HK-2 (cell line): ENCODE measurements around the gene CHRM4.
"Not testable (repeated sequence)": the region's sequence is repeated elsewhere in the genome, so short reads cannot be mapped to it uniquely, and the experiment has no call there.

ENCODE experiments used
- DNase-seq: peaks from one replicate; pipeline ENCODE4 v3.0.0-alpha.2; 2018; ENCODE audit not compliant: unreplicated experiment

The CHRM4 gene

GRCh38 chr11:46381819-46382645, 9.5 kb downstream of the CHRM4 start:
- peak; percentile 38 for DNase-seq

- no peak for DNase-seq
Observed at GRCh38 chr11:46381048-46381818, 10.3 kb downstream of the CHRM4 start, which contains the start of gene MDK. Gene MDK (plus strand): TSS chr11:46381669. CDS start chr11:46382058, 389 bp downstream.

- peak; percentile 54 for DNase-seq
Observed at GRCh38 chr11:46380340-46381047, 11.1 kb downstream of the CHRM4 start.

- DNase-seq, result not testable (repeated sequence)
Observed at GRCh38 chr11:46379482-46380293, 11.9 kb downstream of the CHRM4 start.

GRCh38 chr11:46378811-46379481, 12.6 kb downstream of the CHRM4 start:
- DNase-seq, result no peak

- no peak for DNase-seq
Observed at GRCh38 chr11:46378296-46378695, 13.3 kb downstream of the CHRM4 start.

- no peak for DNase-seq
Observed at GRCh38 chr11:46377831-46378230, 13.7 kb downstream of the CHRM4 start.

- DNase-seq, result no peak
Observed at GRCh38 chr11:46377290-46377689, 14.3 kb downstream of the CHRM4 start.

- DNase-seq, result no peak
Observed at GRCh38 chr11:46376258-46377050, 15.1 kb downstream of the CHRM4 start.

- DNase-seq, result no peak
Observed at GRCh38 chr11:46375392-46376101, 16.0 kb downstream of the CHRM4 start.

GRCh38 chr11:46374815-46375214, 16.8 kb downstream of the CHRM4 start:
- no peak for DNase-seq

GRCh38 chr11:46373787-46374740, 17.5 kb downstream of the CHRM4 start:
- no peak for DNase-seq

GRCh38 chr11:46372501-46372900, 19.1 kb downstream of the CHRM4 start:
- not testable (repeated sequence) for DNase-seq

GRCh38 chr11:46372086-46372485, 19.5 kb downstream of the CHRM4 start:
- no peak for DNase-seq

GRCh38 chr11:46371262-46371661, 20.3 kb downstream of the CHRM4 start:
- DNase-seq, result not testable (repeated sequence)

- no peak for DNase-seq
Observed at GRCh38 chr11:46370253-46370652, 21.3 kb downstream of the CHRM4 start.

- peak; percentile 85 for DNase-seq
Observed at GRCh38 chr11:46369458-46370152, 22.0 kb downstream of the CHRM4 start.

GRCh38 chr11:46367916-46368267, 23.7 kb downstream of the CHRM4 start:
- DNase-seq, result no peak
